CD4-positive, alpha-beta T cell treated with Interferon alpha-2 for 1 hour (primary cell): ENCODE measurements around the gene EFCAB11.
"Not testable (repeated sequence)": the region's sequence is repeated elsewhere in the genome, so short reads cannot be mapped to it uniquely, and the experiment has no call there.

ENCODE experiments used
- DNase-seq, 2 donors: peaks; one replicate each; pipeline ENCODE4 v3.0.0-alpha.2; 2020 to 2022

The EFCAB11 gene

DNA sequence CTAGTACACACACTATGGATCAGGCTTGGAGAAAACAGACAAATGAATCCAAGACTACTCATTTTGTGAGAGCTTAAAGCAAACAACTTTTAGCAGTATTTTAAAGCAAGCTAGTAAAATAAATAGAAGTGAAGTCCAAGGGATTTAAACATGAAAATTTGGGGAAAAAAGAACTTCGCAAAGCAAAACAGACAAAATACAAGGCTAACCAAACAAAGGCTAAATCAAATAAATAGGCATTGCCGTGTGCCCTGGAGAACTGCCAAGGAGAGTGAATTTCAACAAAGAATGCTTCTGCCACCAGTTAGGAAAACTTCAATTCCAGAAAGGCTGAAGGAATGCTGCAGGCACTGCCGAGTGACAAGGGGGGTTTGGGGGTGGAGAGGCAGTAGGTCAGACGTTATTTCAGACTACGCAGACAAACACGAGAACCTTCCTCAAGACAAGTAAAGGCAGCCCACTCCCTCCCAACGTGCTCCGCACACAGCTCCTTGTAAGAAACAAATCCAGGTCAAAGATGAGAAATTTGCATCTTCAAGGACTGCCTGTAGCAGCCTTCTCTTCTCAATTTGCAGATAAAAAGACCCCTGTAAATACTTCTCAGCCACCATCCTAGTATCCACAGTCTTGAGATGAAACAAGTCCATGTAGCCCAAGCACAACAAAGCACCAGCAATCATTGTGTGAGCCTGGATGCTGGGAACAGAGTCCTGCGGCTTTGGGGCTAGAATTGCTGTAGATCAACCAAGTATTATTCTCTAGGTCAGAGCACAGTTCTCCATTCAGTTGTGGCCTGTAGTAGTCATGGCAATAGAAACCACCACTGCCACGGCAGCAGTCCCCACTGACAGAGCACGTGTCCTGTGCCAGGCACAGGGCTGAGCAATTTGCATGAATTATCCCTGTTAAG, 43.3 kb downstream of the EFCAB11 start:
- DNase-seq: peak in 1 of 2 donors; percentile 6

- no peak for DNase-seq
Observed at GRCh38 chr14:89910691-89911009, 43.9 kb downstream of the EFCAB11 start.

- no peak for DNase-seq
Observed at GRCh38 chr14:89909586-89909985, 44.9 kb downstream of the EFCAB11 start.

DNA sequence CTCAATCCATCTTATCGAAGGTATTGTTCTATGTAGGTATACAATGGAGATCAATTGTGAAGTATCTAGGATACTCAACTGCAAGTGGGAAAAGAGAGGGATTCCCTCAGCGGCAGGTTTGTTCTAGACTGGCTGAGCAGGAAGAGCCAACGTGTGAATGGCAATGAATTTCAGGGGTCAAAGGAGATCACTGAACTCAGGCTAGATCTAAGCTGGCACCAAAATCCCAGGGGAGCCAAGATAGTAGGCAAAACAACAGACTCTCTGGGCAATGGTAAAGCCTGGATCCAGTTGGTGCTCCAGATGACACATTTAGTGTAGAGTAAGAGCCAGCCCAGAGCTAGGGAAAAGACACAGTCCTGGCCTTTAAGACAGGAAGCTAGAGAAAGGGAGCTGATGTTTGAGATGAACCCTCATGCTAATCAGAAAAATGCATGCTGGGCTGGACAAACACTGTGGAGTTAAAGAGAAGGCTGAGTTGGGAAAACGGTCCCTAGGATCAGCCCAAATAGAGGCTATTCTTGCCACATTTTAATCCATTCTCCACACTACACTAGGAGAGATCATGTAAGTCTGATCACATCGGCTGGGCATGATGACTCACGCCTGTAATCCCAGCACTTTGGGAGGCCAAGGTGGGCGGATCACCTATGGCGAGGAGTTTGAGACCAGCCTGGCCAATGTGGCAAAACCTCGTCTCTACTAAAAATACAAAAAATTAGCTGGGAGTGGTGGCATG, 45.6 kb downstream of the EFCAB11 start:
- DNase-seq: no peak

DNA sequence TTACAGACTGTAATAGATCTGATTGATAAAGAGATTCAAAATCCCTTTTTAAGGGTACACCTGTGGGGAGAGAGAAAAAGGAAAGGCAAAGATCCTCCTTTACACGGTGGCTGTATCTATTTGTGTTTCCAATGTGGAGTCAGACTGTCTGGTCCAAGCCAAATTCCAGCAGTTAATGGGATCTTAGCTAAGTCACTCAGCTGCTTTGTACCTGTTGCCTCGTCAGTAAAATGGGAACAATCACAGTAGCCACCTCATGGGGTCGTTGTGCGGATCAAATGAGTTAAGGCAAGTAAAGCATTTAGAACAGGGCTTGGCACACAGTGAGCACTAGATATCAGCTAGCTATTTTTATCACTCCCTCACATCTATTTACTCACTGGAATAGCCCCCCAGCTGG, 46.9 kb downstream of the EFCAB11 start:
- DNase-seq: no peak

- DNase-seq: no peak
Observed at GRCh38 chr14:89906000-89906399, 48.5 kb downstream of the EFCAB11 start.

DNA sequence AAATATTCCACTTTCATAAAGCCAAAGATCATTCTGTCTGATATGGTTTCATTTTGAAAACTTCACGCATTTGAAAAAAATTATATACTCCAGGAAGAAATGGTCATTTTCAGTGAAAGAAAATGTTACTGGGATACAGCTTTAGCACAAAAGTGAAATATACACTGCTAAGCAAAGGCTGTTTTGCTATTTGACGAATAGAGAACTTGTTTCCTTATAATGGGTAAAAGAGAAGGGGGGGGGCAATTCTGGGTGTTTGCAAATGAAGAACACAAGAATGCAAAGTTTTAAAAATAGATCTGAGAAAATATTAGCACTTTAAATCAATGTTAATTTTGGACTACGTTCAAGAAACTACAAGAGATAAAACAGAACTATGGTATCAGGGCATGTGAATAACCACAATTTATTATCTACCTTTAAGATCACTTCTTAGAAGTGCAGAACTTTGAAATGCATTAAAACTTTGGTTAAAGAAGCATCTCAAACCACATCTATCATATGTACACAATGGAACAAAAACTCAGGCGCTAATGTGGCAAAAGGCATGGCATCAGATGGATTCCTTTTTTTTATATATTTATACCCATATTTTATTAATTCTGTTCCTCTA, 51.1 kb downstream of the EFCAB11 start:
- DNase-seq: peak in 1 of 2 donors; percentile 29

GRCh38 chr14:89902881-89903280, 51.6 kb downstream of the EFCAB11 start:
- DNase-seq: no peak

- no peak for DNase-seq
Observed at GRCh38 chr14:89900802-89901201, 53.7 kb downstream of the EFCAB11 start.

GRCh38 chr14:89899917-89900663, 54.4 kb downstream of the EFCAB11 start:
- DNase-seq: peak; percentile 8 to 22

DNA sequence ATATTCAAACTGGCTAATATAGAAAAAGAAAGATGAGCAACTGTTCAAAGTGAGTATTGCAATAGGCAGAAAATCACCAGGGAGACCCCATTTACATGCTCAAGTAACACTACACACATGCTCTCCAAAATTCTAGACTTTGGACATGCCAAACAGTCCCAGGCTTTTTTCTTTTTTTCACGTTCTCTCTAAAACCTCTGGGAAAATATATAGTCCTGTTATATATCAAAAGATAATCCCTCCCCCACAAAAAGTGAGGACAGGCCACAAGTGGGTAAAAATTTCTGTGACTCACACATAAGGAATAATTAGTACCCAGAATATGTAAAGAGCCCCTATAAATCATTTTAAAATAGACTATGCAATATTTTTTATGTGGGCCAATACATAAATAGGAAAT, 55.2 kb downstream of the EFCAB11 start:
- no peak for DNase-seq

- DNase-seq: not testable (repeated sequence)
Observed at GRCh38 chr14:89893388-89893787, 61.1 kb downstream of the EFCAB11 start.

DNA sequence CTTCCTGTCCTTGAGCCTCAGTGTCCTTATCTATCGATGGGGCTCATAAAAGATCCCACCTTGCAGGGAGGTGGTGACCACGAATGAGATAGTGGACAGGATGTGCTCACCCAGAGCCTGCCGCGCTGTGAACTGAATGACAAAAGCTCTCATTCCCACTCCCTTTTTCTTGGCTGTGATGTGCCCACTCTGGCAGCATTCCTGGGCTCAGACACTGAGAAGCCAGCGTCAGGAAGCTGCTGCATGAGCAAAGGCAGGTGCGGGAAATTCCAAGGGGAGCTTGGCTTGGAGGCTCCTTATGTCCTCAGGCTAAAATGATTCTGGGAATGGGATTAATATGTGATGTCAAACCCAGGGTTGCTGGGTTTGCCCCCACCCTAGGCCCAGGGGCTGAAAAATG, 61.6 kb downstream of the EFCAB11 start:
- no peak for DNase-seq

DNA sequence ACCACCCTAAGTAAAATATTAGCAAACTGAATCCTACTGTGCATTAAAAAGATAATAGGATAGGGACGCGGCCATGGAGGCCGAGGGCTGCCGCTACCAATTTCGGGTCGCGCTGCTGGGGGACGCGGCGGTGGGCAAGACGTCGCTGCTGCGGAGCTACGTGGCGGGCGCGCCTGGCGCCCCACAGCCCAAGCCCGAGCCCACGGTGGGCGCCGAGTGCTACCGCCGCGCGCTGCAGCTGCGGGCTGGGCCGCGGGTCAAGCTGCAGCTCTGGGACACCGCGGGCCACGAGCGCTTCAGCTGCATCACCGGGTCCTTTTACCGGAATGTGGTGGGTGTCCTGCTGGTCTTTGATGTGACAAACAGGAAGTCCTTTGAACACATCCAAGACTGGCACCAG, 62.8 kb downstream of the EFCAB11 start:
- DNase-seq: not testable (repeated sequence)

DNA sequence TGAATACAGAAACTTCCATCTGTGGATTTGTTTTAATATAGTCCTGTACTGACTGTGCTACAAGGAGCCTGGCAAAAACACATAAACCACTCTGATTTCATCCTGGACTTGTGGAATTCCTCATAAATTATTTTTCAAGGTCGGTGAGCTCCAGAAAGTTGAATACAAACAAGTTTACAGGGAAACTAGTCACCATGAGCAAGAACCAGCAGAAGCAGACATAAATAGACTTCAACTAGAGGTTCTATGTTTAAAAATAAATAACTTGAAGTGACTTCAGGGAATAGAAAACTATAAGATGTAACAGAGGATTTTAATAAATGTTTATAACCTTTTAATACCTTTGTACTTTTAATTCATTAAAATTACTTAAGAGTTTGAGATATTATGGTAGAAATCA, 63.5 kb downstream of the EFCAB11 start:
- no peak for DNase-seq

DNA sequence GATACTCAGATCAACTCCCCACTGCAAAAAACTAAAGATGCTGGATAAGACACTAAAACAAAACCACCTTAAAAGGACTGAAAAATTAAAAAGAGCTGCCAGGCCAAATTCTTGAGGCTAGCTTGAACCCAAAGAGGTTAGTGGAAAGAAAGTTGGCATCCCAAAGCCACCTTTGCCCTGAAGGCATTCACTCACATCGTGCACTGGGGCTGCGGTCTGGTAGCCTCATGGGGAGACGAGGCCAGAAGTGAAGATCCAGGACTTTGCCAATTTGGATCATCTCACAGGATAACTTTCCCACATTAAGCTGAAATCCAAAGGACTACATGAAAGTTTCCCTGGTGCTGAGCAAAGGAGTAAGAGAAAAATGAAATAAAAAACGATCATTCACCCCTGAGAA, 63.9 kb downstream of the EFCAB11 start:
- DNase-seq: no peak

- no peak for DNase-seq
Observed at GRCh38 chr14:89889626-89890025, 64.9 kb downstream of the EFCAB11 start.

DNA sequence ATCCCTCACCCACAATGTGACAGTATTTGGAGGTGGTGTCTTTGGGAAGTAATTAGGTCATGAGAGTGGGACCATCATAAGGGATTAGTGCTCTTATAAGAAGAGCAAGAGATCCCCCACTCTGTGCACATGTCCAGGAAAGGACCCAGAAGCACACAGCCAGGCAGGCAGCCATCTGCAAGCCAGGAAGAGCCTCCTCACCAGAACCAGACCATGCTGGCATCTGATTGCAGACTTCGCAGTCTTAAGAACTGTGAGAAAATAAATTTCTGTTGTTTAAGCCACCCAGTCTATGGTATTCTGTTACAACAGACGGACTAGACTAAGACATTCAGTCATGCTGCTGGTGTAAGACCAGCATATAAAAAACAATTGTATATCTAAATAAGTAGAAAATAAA, 69.8 kb downstream of the EFCAB11 start:
- no peak for DNase-seq

DNA sequence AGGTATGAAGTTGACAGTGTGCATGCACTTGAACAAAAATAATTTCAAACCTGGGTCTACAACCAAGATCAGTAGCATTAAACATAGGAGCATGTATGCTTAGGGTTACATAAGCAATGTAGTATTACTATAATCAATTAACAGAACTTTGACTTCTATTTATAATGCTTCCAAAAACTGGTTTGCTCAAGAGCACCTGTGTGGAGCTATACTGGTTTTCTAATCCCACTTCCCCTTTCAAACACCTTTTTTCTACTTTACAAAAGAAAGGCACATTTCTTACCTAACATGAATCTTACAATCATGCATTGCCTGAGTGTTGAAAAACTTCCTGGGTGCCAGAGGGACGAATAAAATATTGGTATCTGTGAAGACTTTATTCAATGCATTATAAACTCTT, 72.7 kb downstream of the EFCAB11 start:
- no peak for DNase-seq

- not testable (repeated sequence) for DNase-seq
Observed at GRCh38 chr14:89874091-89874490, 80.4 kb downstream of the EFCAB11 start.

DNA sequence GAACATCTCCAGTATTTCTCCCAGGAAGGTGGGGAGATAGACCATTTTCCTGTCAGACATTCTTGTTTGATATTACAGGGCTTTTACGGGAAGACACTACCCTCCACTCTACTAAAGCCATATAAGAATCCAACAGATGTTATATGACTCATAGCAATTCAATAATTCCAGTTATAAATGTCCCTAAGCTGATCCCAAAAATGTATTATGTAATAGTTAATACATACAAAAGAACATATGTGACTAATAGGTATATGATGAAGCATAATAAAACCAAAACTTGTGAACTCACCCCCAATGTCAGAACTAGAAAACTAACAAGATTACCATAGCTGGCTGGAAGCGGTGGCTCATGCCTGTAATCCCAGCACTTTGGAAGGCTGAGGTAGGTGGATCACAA, 84.2 kb downstream of the EFCAB11 start:
- no peak for DNase-seq

DNA sequence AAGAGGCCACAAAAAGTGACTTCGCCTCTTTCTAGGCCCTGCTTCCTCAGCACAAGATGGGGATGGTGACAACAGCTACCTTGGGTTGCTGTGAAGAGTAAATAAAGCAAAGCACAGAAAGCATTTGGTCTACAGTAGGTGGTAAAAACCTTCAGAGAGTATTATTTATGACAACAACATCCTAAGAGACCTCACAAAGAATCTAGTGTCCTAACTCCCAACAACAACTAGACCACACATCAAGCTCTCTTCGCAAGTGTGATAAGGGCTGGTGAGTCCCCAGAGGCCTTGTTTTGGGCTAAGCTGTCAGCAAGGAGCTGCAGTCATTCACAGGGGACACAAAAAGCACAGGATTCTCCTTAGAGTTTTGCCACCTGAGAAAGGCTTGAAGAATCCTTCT, 84.9 kb downstream of the EFCAB11 start:
- DNase-seq: no peak

DNA sequence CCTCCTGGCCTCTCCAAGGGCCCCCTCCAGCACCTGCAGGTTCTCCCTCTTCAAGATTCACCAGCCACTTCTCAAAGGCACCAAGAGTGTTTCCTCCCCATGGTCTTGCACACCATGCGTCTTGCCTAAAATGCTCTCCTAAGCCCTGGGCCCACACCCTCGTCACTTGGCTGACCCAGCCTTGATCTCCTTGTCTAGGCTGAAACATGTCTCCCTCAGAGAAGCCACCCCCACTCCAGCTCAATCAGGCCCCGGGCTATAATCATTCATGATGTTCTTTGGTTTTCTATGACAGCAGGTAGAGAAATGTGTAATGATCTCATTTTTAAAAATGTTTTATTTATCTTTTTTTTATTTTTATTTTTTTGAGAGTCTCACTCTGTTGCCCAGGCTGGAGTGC, 88.1 kb downstream of the EFCAB11 start:
- DNase-seq: no peak
